ENCODE measurements around the gene ST6GALNAC1. TPM values are rescaled to one million over a fixed set of nuclear protein-coding genes. Genes with fewer than 3 reads are reported as not detected.

Gene ST6GALNAC1
- total and polyA plus RNA-seq, 4 donors = 0.16 to 2.1 (median 0.21) TPM; not detected in 1

GRCh38 chr17:76682296-76682695 is 38.7 kb upstream of the ST6GALNAC1 start:
- no peak overlapping the region for H3K4me3 ChIP-seq (ENCODE audit: low read depth in 1 of 3, low read length in 3 of 3)
- H3K27me3 ChIP-seq (ENCODE audit: control insufficient read depth in 4 of 4, insufficient read depth in 4 of 4, low read length in 3 of 4) = no peaks in the 10 kb centered on the region
- H3K27ac ChIP-seq (ENCODE audit: low read depth in 1 of 2, low read length in 2 of 2) = no peak overlapping the region
- no peaks in the 10 kb centered on the region for H3K9me3 ChIP-seq (ENCODE audit: control insufficient read depth in 4 of 4, low read length in 3 of 4)
- no peaks in the 10 kb centered on the region for H3K4me1 ChIP-seq (ENCODE audit: control insufficient read depth in 4 of 4, insufficient read depth in 4 of 4, low read length in 3 of 4)
- TF ChIP-seq ATF3 (IDR thresholded peaks at IDR 0.05) (no peak), RXRA (IDR thresholded peaks at IDR 0.05) (no peak), YY1 (IDR thresholded peaks at IDR 0.05) (no peak), TAF1 (conservative IDR thresholded peaks at IDR 0.05) (no peak), HNF4A (conservative IDR thresholded peaks at IDR 0.05) (no peak), MAX (IDR thresholded peaks at IDR 0.05) (no peak), NR2F2 (IDR thresholded peaks at IDR 0.05) (no peak), FOXA1 (IDR thresholded peaks at IDR 0.05) (no peak), JUND (IDR thresholded peaks at IDR 0.05) (no peak), CTCF (IDR thresholded peaks at IDR 0.05; ENCODE audit: low read depth, low read length, missing input control) (no peak), RAD21 (IDR thresholded peaks at IDR 0.05) (no peak), GABPA (IDR thresholded peaks at IDR 0.05 in 1 of 2, conservative IDR thresholded peaks at IDR 0.05 in 1 of 2) (no peak)
- 86% methylated on average over 12 of the region's 12 CpGs for WGBS
- H3K36me3 ChIP-seq (ENCODE audit: control insufficient read depth in 4 of 4, insufficient read depth in 3 of 4, low read depth in 1 of 4, low read length in 3 of 4) = no peaks in the 10 kb centered on the region
- H3K9ac ChIP-seq (ENCODE audit: low read depth in 1 of 2, low read length in 2 of 2) = no peak overlapping the region
- no peak for DNase-seq (ENCODE audit: low spot score)

- no peaks in the 10 kb centered on the region for H3K27me3 ChIP-seq (ENCODE audit: control insufficient read depth in 4 of 4, insufficient read depth in 4 of 4, low read length in 3 of 4)
- H3K36me3 ChIP-seq (ENCODE audit: control insufficient read depth in 4 of 4, insufficient read depth in 3 of 4, low read depth in 1 of 4, low read length in 3 of 4) = no peaks in the 10 kb centered on the region
- DNase-seq (ENCODE audit: low spot score) = peak; percentile 81
- H3K9me3 ChIP-seq (ENCODE audit: control insufficient read depth in 4 of 4, low read length in 3 of 4) = no peaks in the 10 kb centered on the region
- TF ChIP-seq SP1 (IDR thresholded peaks at IDR 0.05) = no peak
- peak; percentile 68 to 80 for TF ChIP-seq RAD21 (IDR thresholded peaks at IDR 0.05)
- no peak for TF ChIP-seq REST (IDR thresholded peaks at IDR 0.05)
- TF ChIP-seq CTCF (IDR thresholded peaks at IDR 0.05; ENCODE audit: low read depth, low read length, missing input control) = peak; percentile 54
- no peak overlapping the region for H3K27ac ChIP-seq (ENCODE audit: low read depth in 1 of 2, low read length in 2 of 2)
- no peak overlapping the region for H3K9ac ChIP-seq (ENCODE audit: low read depth in 1 of 2, low read length in 2 of 2)
- WGBS = 72% methylated on average over 16 of the region's 16 CpGs
- H3K4me1 ChIP-seq (ENCODE audit: control insufficient read depth in 4 of 4, insufficient read depth in 4 of 4, low read length in 3 of 4) = no peaks in the 10 kb centered on the region
- H3K4me3 ChIP-seq (ENCODE audit: low read depth in 1 of 3, low read length in 3 of 3) = no peak overlapping the region
These were observed 37.9 kb upstream of the ST6GALNAC1 start for GRCh38 chr17:76681222-76682137.
